Measurements from ENCODE around the gene TTC16.

DNA sequence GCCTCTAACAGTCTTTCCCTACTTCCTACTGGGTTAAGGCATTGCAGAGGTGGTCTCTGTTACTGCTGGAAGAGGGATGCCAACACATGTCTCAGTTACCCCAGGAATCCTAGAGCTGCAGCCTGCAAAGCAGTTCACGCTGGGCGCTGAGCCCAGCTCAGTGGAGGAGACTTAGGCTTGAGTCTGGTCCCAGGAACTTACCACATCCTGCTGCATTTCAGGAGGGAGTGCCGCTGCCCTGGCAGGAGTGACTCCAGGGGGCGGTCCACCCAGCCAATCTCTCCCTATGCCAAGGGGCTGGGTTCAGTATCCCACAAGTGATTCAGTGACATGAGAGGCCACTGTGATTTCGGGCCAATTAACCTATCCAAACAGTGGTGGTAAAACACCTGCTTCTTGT, 7.6 kb downstream of the TTC16 start:
- no peak for TF ChIP-seq CTCF (IDR thresholded peaks at IDR 0.05; ENCODE audit: low read depth, low read length, missing input control)
- no peak for TF ChIP-seq REST (IDR thresholded peaks at IDR 0.05)
- no peak for TF ChIP-seq EGR1 (IDR thresholded peaks at IDR 0.05; ENCODE audit: low read depth in 2 of 2)
- TF ChIP-seq TAF1 (conservative IDR thresholded peaks at IDR 0.05): no peak
- TF ChIP-seq RAD21 (IDR thresholded peaks at IDR 0.05): no peak
- no peak for TF ChIP-seq ATF3 (IDR thresholded peaks at IDR 0.05)
- TF ChIP-seq YY1 (IDR thresholded peaks at IDR 0.05): no peak
- TF ChIP-seq GABPA (IDR thresholded peaks at IDR 0.05 in 1 of 2, conservative IDR thresholded peaks at IDR 0.05 in 1 of 2): no peak
